GM18499 (cell line): Measurements from ENCODE around the gene VGLL3.
"Not testable (repeated sequence)": the region's sequence is repeated elsewhere in the genome, so short reads cannot be mapped to it uniquely, and the experiment has no call there.

Experiments
- ATAC-seq: cut with Tn5 transposase; IDR thresholded peaks from one replicate; pipeline ENCODE4 v1.9.1; 2021; ENCODE audit warnings: moderate number of reproducible peaks; ENCODE audit not compliant: insufficient read depth, unreplicated experiment

The VGLL3 gene

GRCh38 chr3:86990734-86991481, at the start of gene VGLL3:
TSS of gene VGLL3 (minus strand) at chr3:86991149. CDS start at chr3:86990743, 406 bp downstream.
- ATAC-seq = no peak

GRCh38 chr3:87037652-87038051, 46.7 kb upstream of the VGLL3 start:
- no peak for ATAC-seq

DNA sequence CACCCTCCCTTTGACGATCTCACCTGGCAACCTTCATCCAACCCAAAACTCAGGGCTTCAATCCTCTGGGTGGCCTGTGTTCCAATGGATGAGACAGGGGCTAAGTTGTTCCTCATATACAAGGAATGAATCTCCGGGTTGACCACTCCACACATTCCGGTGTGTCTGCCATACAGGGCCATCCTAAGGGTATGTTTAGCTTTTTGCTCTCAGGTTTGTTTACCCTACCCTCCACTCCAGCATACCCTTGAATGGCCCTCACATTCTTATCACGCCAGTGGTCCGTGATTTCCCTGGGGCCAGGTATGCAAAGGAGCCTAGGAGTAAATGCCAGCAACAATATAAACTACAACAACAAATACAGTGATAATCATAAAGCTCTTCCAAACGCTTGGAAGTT, 45.7 kb upstream of the VGLL3 start:
- no peak for ATAC-seq

GRCh38 chr3:87035339-87035738, 44.4 kb upstream of the VGLL3 start:
- ATAC-seq = no peak

DNA sequence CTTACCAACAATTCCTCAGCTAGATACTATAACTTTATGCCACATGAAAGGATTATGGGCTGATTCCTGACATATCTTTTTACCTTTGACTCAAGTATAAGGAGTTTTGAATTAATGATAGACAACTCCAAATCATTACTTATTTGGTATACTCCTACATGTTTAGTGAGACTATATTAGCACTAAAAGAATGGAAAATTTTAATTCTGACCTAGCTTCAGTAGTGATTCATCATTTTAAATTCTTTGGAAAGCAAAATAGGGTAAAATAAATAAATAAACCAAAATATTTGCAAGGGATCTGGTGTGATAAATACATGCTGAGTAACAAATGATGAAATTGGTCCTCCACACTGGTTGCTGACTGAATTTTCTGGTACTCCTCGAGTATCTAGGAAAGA, 42.3 kb upstream of the VGLL3 start:
- ATAC-seq = no peak

GRCh38 chr3:87025661-87026645, 35.0 kb upstream of the VGLL3 start:
- no peak for ATAC-seq

GRCh38 chr3:87017370-87017769, 26.4 kb upstream of the VGLL3 start:
- ATAC-seq = not testable (repeated sequence)

DNA sequence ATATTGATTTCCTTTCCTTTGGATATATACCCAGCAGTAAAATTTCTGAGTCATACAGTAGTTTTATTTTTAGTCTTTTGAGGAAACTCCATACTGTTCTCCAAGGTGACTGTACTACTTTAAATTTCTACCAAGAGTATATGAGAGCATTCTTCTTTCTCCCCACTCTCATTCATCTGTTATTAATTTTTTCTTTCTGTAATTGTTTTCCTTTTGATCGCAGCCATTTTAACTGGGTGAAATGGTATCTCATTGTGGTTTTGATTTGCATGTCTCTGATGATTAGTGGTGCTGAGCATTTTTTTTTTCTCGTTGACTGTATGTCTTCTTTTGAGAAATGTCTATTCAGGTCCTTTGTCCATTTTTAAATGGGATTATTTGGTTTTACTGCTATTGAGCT, 18.3 kb upstream of the VGLL3 start:
- no peak for ATAC-seq

GRCh38 chr3:87006844-87007439, 16.0 kb upstream of the VGLL3 start:
- no peak for ATAC-seq

DNA sequence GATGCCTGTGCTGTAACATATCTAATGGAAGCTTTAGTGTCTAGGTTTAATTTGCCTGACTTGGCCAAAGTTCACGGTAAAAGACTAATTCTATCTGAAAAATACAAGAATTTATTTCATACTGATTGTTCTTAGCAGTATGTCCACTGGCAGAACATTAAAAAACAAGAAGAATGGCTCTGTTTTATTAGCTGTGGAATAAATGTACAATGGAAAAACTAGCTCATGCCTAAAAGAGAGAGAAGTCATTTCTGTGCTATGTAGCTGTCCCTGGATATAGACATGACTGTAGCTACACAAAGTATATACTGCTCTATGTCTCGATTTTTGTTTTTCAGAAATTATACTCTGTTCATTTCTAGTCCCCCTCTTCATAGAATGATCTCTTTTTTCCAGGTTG, 13.9 kb upstream of the VGLL3 start:
- no peak for ATAC-seq

DNA sequence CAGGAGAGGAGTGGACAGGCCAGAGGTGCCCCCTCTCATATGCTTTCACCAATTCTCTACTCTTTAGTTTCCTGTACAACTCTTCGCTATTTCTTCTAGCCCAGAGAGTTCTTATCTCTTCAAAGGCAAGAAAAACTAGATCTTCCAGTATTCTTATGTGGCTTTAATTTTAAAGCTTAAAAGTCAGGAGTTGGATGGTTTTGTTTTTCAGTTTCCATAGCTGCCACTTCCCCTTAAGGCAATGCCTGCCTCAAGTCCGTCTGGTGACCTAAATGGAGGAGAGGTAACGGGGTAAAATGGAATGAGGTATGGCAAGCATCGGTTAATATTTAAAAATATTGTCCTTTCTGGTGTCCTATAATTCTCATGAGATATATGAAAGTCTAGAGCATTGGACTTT, 11.4 kb upstream of the VGLL3 start:
- ATAC-seq = no peak

DNA sequence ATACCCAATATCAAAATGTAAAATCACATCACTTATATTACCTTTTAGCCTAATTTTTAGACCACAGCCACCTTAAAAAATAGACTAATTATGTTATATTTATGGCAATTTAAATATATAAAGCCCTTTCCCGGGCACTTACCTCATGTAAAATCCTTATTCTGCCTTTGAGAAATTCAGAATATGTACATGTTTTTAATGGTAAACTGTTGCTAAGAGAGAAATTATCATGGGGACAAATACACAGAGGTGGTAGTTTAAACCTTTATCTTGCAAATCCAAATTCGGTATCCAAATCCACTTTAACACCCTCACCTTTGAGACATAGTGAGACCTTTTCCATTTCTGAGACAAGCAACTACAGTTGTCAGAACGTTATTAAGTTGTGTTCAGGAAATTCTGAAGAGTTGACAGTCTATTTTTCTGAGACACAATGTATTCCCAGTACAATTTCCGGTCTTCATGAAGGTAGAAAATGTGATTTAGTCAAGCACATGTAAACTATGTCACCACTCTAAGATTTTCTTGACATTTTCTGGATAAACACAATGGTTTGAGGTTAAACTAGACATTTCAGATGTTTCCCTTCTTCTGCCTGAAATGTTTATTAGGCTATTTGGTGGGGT, 10.6 kb upstream of the VGLL3 start:
- ATAC-seq = no peak

- no peak for ATAC-seq
Observed at GRCh38 chr3:87000940-87001339, 10.0 kb upstream of the VGLL3 start.

GRCh38 chr3:86998569-86998968, 7.6 kb upstream of the VGLL3 start:
- no peak for ATAC-seq

GRCh38 chr3:86996261-86996955, 5.5 kb upstream of the VGLL3 start:
- ATAC-seq = no peak

- ATAC-seq = no peak
Observed at GRCh38 chr3:86995537-86995936, 4.6 kb upstream of the VGLL3 start.

DNA sequence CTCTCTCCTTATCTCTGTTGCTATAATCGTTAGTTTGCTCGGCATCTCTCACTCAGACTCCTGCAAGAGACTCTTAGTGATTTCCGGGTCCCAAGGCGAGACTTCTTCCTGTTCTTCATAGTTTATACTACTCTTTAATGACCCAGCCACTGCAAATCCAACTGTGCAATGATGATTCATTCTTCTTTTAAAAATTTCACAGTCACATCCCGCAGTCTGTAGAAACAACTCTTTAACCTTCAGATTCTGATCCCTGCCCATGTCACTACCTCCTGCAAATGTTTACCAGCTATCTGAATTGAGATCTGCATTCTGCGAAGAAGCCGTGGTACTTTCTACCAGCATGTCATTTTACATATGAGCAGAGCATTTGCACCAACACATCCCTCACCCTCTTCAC, 2.8 kb upstream of the VGLL3 start:
- no peak for ATAC-seq

GRCh38 chr3:86991840-86992435, 989 bp upstream of the VGLL3 start:
- ATAC-seq = no peak

GRCh38 chr3:86991482-86991815, 500 bp upstream of the VGLL3 start:
- ATAC-seq = no peak
